Suprapubic skin (tissue), 4 donors: Measurements from ENCODE around the gene OR6B1. TPM values are rescaled to one million over a fixed set of nuclear protein-coding genes. Genes with fewer than 3 reads are reported as not detected.

Experiments used
- DNase-seq, 2 donors: peaks; one replicate each; pipeline ENCODE4 v3.0.0-alpha.2; 2019; ENCODE audit warnings: low spot score in 2 of 2
- H3K27ac ChIP-seq: fragments of 200-600 bp; sonication (generic); one replicate; pipeline ENCODE4 v1.5.1; 2019
- H3K27me3 ChIP-seq: fragments of 200-600 bp; sonication (generic); one replicate; pipeline ENCODE4 v1.5.1; 2019
- H3K36me3 ChIP-seq: fragments of 200-600 bp; sonication (generic); one replicate; pipeline ENCODE4 v1.5.1; 2019
- H3K4me1 ChIP-seq: fragments of 200-600 bp; sonication (generic); one replicate; pipeline ENCODE4 v1.5.1; 2019
- H3K4me3 ChIP-seq: fragments of 200-600 bp; sonication (generic); one replicate; pipeline ENCODE4 v1.5.1; 2019; ENCODE audit warnings: mild to moderate bottlenecking
- H3K9me3 ChIP-seq: fragments of 200-600 bp; sonication (generic); one replicate; pipeline ENCODE4 v1.5.1; 2019
- EP300 ChIP-seq: sonication (generic); formaldehyde crosslinking; IDR thresholded peaks from one replicate; pipeline ENCODE4 v1.6.1; 2017; ENCODE audit warnings: antibody characterized with exemption
- POLR2A ChIP-seq, 2 donors: fragments of 450-650 bp; IDR thresholded peaks; one replicate each; pipeline ENCODE4 v1.6.1; 2017; ENCODE audit warnings: antibody characterized with exemption in 2 of 2, mild to moderate bottlenecking in 2 of 2, moderate library complexity in 2 of 2
- POLR2AphosphoS5 ChIP-seq, 3 donors: sonication (generic); formaldehyde crosslinking; IDR thresholded peaks; one replicate each; pipeline ENCODE4 v1.6.1; 2017; ENCODE audit warnings: antibody characterized with exemption in 3 of 3
- WGBS: methylation state at CpG from one replicate; pipeline ENCODE4 v1.1.5; 2018; 5-methylcytosine and 5-hydroxymethylcytosine counted together
- total RNA-seq, 4 donors: library from RNA; depleted of rRNA; stranded (reverse); fragments of >200 nt; gene quantifications; one replicate each; pipeline ENCODE4 v1.1.0, GENCODE V29; 2016
- TF ChIP-seq, protein P1 (sequence below), 2 donors: fragments of 200-600 bp in 1 of 2; fragments of 450-650 bp in 1 of 2; sonication (generic) in 1 of 2; IDR thresholded peaks; one replicate each; pipeline ENCODE4 v1.5.1; 2016 to 2019; ENCODE audit warnings: antibody characterized with exemption in 2 of 2, mild to moderate bottlenecking in 1 of 2, moderate library complexity in 1 of 2

OR6B1 gene
- not detected for total RNA-seq

DNA sequence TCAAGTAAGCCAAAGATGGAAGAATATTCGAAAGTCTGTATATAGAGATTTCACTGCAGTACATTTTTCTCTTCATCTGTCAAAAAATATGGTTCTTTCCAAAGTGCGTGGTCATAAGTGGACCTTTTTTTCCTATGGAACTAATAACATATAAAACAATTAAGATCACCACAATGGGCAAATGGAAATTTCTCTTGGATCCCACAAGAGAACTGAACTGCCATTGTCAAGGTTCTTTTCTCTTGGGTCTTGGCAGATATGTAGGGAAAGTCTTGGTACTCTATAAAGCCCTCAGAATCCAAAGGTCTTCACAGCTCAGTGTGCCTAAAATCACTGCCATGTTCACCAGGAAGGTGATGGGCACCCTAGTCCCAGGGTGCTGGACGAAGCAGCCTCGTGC, at the start of gene OR6B1:
Gene OR6B1 (plus strand): TSS at position 301 of the 400 bp plus-strand sequence. CDS start 3,677 bp downstream, outside the sequence.
- WGBS = 86% methylated on average over 4 of the region's 4 CpGs
- TF ChIP-seq, protein P1, sequence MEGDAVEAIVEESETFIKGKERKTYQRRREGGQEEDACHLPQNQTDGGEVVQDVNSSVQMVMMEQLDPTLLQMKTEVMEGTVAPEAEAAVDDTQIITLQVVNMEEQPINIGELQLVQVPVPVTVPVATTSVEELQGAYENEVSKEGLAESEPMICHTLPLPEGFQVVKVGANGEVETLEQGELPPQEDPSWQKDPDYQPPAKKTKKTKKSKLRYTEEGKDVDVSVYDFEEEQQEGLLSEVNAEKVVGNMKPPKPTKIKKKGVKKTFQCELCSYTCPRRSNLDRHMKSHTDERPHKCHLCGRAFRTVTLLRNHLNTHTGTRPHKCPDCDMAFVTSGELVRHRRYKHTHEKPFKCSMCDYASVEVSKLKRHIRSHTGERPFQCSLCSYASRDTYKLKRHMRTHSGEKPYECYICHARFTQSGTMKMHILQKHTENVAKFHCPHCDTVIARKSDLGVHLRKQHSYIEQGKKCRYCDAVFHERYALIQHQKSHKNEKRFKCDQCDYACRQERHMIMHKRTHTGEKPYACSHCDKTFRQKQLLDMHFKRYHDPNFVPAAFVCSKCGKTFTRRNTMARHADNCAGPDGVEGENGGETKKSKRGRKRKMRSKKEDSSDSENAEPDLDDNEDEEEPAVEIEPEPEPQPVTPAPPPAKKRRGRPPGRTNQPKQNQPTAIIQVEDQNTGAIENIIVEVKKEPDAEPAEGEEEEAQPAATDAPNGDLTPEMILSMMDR (IDR thresholded peaks at IDR 0.05) = no peak
- TF ChIP-seq POLR2A (IDR thresholded peaks at IDR 0.05) = no peak
- TF ChIP-seq POLR2AphosphoS5 (IDR thresholded peaks at IDR 0.05) = no peak
- TF ChIP-seq EP300 = no peak
- no peaks in the 10 kb centered on the region for H3K27me3 ChIP-seq
- DNase-seq = no peak
- no peak within 1 kb of the TSS for H3K27ac ChIP-seq
- H3K4me1 ChIP-seq = no peaks in the 10 kb centered on the region
- H3K36me3 ChIP-seq = no peaks in the 10 kb centered on the region
- no peaks in the 10 kb centered on the region for H3K9me3 ChIP-seq
- no peak within 1 kb of the TSS for H3K4me3 ChIP-seq

DNA sequence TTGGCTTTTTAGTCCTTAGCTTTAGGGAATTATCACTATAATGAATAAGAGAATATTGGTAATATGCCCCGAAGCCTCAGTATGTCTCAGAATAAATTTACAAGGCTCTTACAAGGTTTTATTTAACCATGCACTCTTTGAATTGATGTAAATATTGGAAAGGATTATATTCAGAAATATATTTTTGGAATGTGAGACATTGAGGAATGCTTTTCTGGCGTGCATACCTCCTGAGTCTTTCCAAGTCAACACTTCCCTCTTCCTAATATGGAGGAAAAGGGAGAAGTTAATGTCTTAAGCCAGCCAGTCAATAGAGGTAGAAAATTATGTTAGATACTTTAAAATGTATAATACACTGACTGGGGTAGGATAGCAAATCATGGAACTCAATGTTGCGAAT, 46.7 kb upstream of the OR6B1 start:
- Histone ChIP-seq H3K36me3 (no peaks in the 10 kb centered on the region), H3K4me1 (no peaks in the 10 kb centered on the region), H3K4me3 (no peak overlapping the region), H3K27me3 (no peaks in the 10 kb centered on the region), H3K27ac (no peak overlapping the region), H3K9me3 (no peaks in the 10 kb centered on the region)
- TF ChIP-seq, protein P1 (IDR thresholded peaks at IDR 0.05) = no peak
- TF ChIP-seq POLR2A (IDR thresholded peaks at IDR 0.05) = no peak
- no peak for TF ChIP-seq EP300
- no peak for TF ChIP-seq POLR2AphosphoS5 (IDR thresholded peaks at IDR 0.05)
- WGBS = 45% methylated on average over 3 of the region's 3 CpGs
- no peak for DNase-seq

DNA sequence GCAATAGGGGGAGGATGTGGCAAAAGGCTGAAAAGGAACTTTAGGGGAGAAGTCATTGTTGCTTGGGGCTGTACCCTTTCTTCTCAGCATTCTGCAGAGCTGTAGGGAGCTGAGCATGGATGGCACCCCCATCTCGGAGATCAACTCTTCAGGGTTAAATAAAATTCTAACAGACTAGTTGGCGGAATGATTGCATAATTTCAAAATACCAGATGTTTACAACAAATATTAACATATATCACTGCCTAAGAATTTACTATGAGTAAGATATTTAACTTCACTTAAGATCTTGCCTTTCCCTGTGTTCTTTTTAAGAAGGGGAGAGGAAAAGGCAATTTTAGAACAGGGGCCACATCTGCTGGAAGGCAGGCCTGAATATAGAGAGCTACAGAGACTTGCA, 46.0 kb upstream of the OR6B1 start:
- H3K4me1 ChIP-seq = no peaks in the 10 kb centered on the region
- H3K27me3 ChIP-seq = no peaks in the 10 kb centered on the region
- 55% methylated on average over 2 of the region's 2 CpGs for WGBS
- H3K27ac ChIP-seq = no peak overlapping the region
- TF ChIP-seq POLR2A (IDR thresholded peaks at IDR 0.05) = no peak
- TF ChIP-seq, protein P1 (IDR thresholded peaks at IDR 0.05) = no peak
- no peak for TF ChIP-seq EP300
- no peak for TF ChIP-seq POLR2AphosphoS5 (IDR thresholded peaks at IDR 0.05)
- H3K4me3 ChIP-seq = no peak overlapping the region
- DNase-seq = no peak
- H3K36me3 ChIP-seq = no peaks in the 10 kb centered on the region
- H3K9me3 ChIP-seq = no peaks in the 10 kb centered on the region

DNA sequence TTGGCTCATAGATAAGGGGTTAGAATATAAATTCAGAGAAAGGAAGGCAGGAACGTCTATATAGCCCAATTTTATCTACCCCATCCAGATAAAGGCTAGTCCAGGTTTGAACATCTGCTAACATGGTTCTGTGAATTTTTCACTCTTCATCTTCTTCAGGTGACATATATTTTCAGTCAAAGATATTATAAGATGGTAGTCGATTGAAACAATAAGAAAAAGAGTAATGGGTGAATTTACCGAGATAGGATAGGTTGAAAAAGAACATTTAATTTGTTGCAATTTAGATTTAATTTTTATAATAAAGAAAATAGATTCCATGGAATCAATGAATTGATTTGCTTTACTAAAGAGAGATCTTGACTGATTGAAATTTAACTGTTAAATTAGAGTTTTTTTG, 45.6 kb upstream of the OR6B1 start, which contains the start of gene OR2F1:
Gene OR2F1 (plus strand): TSS at position 301 of the 400 bp plus-strand sequence. CDS start 5,127 bp downstream, outside the sequence.
- no peaks in the 10 kb centered on the region for H3K36me3 ChIP-seq
- TF ChIP-seq POLR2AphosphoS5 (IDR thresholded peaks at IDR 0.05) (no peak), EP300 (no peak), POLR2A (IDR thresholded peaks at IDR 0.05) (no peak)
- TF ChIP-seq, protein P1 (IDR thresholded peaks at IDR 0.05) = no peak
- WGBS = 77% methylated on average over 3 of the region's 3 CpGs
- no peaks in the 10 kb centered on the region for H3K9me3 ChIP-seq
- H3K4me1 ChIP-seq = no peaks in the 10 kb centered on the region
- H3K4me3 ChIP-seq = no peak within 1 kb of the TSS
- H3K27ac ChIP-seq = no peak within 1 kb of the TSS
- H3K27me3 ChIP-seq = no peaks in the 10 kb centered on the region
- DNase-seq = no peak

DNA sequence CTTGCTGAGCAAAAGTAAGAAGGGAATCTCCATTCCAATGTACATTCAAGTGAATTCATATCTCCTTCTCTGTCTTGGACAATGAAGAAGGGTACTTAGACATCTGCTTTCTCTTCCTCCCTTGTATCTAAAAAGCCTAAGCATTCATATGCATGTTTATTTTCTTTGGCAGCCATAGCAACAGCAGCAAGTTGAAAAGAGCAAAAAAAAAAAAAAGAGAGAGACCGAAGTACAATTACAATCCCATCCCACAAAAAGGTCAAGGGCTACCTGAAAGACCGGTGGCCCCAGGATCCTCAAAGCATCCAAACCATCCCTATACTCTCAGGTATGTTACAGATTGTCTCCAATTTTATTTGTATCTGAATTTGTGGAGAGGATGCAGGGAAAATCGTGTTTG, 41.3 kb upstream of the OR6B1 start:
- Histone ChIP-seq H3K4me3 (no peak overlapping the region), H3K27me3 (no peaks in the 10 kb centered on the region), H3K9me3 (no peaks in the 10 kb centered on the region), H3K4me1 (no peaks in the 10 kb centered on the region), H3K36me3 (no peaks in the 10 kb centered on the region), H3K27ac (no peak overlapping the region)
- no peak for DNase-seq
- TF ChIP-seq POLR2AphosphoS5 (IDR thresholded peaks at IDR 0.05) (no peak), POLR2A (IDR thresholded peaks at IDR 0.05) (no peak), EP300 (no peak)
- TF ChIP-seq, protein P1 (IDR thresholded peaks at IDR 0.05) = no peak
- WGBS = 73% methylated on average over 3 of the region's 3 CpGs
